H1 (cell line): ENCODE results near the gene VGLL4. TPM values are rescaled to one million over a fixed set of nuclear protein-coding genes. Genes with fewer than 3 reads are reported as not detected.

ENCODE experiments used
- ASH2L ChIP-seq: fragments of 200-600, 300-600 bp; sonication (generic); IDR thresholded peaks from one replicate; pipeline ENCODE4 v1.7.1; 2017; ENCODE audit warnings: low read length
- CEBPB ChIP-seq: IDR thresholded peaks from 2 replicates; pipeline ENCODE4 v1.6.1; 2012; ENCODE audit warnings: low read depth, low read length
- GABPA ChIP-seq: IDR thresholded peaks from 2 replicates; pipeline ENCODE4 v1.6.1; 2011; ENCODE audit warnings: mild to moderate bottlenecking, low read length, moderate library complexity, borderline replicate concordance; ENCODE audit not compliant: insufficient read depth
- MAFK ChIP-seq: IDR thresholded peaks from 2 replicates; pipeline ENCODE4 v1.6.1; 2012; ENCODE audit warnings: low read depth, mild to moderate bottlenecking, improper control_type of control experiment, low read length
- RAD21 ChIP-seq, 2 experiments: IDR thresholded peaks in 1 of 2; conservative IDR thresholded peaks in 1 of 2; 2 replicates each; pipeline ENCODE4 v1.6.1; 2011; ENCODE audit warnings: low read depth in 2 of 2, low read length in 2 of 2, improper control_type of control experiment in 1 of 2, inconsistent platforms in 1 of 2, mild to moderate bottlenecking in 1 of 2, moderate library complexity in 1 of 2
- SUZ12 ChIP-seq: fragments of 200-600 bp; sonication (generic); IDR thresholded peaks from 2 replicates; pipeline ENCODE4 v1.6.1; 2012; ENCODE audit warnings: mild to moderate bottlenecking, inconsistent platforms, low read length, moderate library complexity, mixed read lengths
- polyA plus RNA-seq, 7 experiments: library from polyadenylated mRNA; depleted of rRNA in 3 of 7; stranded (reverse) in 5 of 7; unstranded in 2 of 7; fragments of >200 nt in 5 of 7; fragments of 200-250 nt in 2 of 7; gene quantifications; 1 replicate in 5 of 7; 2 replicates in 1 of 7; 4 replicates in 1 of 7; pipeline versions ENCODE4 v1.2.1 to v1.2.3, GENCODE V29; 2011 to 2013; ENCODE audit warnings: missing spikeins in 2 of 7, mixed read lengths in 2 of 7
- total RNA-seq: library from RNA; stranded (reverse); fragmentation: NEBNext Ultra II Directional; extraction: Animal tissue kit (Norgen Biotek cat#: 25700); gene quantifications from 2 replicates; pipeline ENCODE4 v1.2.1, GENCODE V29; 2021
- TF ChIP-seq, protein P1 (sequence below): IDR thresholded peaks from 2 replicates; pipeline ENCODE4 v1.6.1; 2011; ENCODE audit warnings: low read length, improper control_type of control experiment
- TF ChIP-seq, protein P2 (sequence below): IDR thresholded peaks from 2 replicates; pipeline ENCODE4 v1.6.1; 2012; ENCODE audit warnings: inconsistent platforms

The VGLL4 gene
- total and polyA plus RNA-seq, 2 of the 8 experiments (the other 6 are each of a cell fraction or from before 2014, with no cell fraction given) = 45.1 to 50.0 TPM

DNA sequence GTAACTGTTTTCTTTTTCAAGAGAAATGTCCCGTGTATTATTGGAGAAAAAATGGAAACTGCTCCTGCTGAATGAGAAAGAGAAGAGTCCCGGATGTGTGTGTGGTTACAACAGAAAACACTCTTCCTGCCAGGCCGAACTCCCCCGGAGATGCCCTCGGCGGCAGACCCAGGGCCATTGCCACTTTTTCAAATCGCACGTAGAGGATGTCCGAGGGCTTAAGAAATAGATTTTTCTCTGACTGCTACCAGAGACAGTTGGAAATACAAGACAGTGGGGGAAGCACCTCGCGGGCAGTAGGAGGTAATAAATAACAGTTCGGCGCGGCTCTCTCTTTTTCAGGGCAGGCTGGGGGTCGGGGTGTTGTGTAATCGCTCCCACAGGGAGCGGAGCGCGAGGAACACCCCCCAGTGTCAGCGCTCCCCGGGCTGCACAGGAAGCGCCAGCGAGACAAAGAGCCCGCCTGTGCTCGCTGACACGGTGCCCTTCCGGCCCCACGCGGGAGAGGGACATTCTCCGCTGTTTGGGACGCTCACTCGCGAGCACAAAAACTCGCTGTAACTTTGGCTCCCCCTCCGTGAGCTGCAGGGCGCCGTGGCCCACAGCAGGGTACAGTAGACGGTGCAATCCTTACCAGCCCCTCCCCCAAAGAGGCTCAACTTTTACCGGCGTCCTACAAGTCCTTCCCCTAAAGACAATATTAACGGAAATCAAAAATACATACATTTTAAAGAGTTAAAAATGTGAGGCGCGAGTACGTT is 1.1 kb downstream of the VGLL4 start (continued):
- TF ChIP-seq, protein P1, sequence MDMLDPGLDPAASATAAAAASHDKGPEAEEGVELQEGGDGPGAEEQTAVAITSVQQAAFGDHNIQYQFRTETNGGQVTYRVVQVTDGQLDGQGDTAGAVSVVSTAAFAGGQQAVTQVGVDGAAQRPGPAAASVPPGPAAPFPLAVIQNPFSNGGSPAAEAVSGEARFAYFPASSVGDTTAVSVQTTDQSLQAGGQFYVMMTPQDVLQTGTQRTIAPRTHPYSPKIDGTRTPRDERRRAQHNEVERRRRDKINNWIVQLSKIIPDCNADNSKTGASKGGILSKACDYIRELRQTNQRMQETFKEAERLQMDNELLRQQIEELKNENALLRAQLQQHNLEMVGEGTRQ = no peak
- TF ChIP-seq, protein P2, sequence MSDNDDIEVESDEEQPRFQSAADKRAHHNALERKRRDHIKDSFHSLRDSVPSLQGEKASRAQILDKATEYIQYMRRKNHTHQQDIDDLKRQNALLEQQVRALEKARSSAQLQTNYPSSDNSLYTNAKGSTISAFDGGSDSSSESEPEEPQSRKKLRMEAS = no peak
- TF ChIP-seq RAD21 (IDR thresholded peaks at IDR 0.05 in 1 of 2, conservative IDR thresholded peaks at IDR 0.05 in 1 of 2; ENCODE audit: low read depth in 2 of 2, low read length in 2 of 2) (no peak), CEBPB (peak; percentile 91), GABPA (no peak), MAFK (no peak), SUZ12 (no peak), ASH2L (no peak)
